Left lobe of liver (tissue), 2 donors: ENCODE results near the gene CCDC148. TPM values are rescaled to one million over a fixed set of nuclear protein-coding genes. Genes with fewer than 3 reads are reported as not detected.
"Not testable (repeated sequence)": the region's sequence is repeated elsewhere in the genome, so short reads cannot be mapped to it uniquely, and the experiment has no call there.

Experiments used
- ATAC-seq: fragments of 200-7000 bp; cut with Tn5 transposase; one replicate; pipeline ENCODE4 v1.9.1; 2020; ENCODE audit warnings: mild to moderate bottlenecking, moderate library complexity
- DNase-seq: peaks from one replicate; pipeline ENCODE4 v3.0.0-alpha.2; 2020; ENCODE audit warnings: low spot score
- total RNA-seq: library from RNA; stranded (reverse); gene quantifications from one replicate; pipeline ENCODE4 v1.2.1, GENCODE V29; 2021
- donor health status: DM: no; HTN: no; CAD: no; lungs with moderate emphysema.
- donor health status: DM: no; HTN: yes; CAD: no.

Gene CCDC148
- total RNA-seq, 1 donor from 2014 or later = 0.18 TPM

DNA sequence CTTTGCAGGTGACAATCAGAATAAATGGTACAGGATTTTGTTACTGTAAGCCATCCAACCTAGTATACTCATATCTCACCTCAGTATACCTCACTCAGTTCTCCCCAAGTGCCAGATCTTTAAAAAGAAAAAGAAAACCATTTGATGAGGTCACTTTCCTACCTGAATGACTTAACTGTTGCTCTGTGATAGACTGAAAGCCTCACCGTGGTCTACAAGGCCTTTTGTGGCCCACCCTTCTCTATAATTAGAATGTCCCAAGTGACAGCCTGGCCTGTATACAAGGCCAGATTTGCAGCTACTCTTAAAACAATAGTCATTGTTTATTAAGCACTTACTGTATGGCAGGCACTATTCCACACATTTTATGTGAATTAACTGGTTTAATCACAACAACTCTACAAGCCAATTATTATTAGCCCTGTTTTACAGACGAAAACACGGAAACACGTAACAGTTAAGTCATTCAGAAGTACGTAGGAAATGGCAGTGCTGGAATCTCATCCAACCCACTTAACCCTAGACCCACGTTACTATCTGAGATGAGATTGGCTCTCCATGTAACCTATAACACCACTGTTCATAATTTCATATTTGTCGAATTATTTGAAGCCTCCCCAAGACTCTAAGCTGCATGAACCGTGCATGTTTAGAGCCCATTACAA, 28.5 kb upstream of the CCDC148 start:
- DNase-seq = no peak
- ATAC-seq = no peak

DNA sequence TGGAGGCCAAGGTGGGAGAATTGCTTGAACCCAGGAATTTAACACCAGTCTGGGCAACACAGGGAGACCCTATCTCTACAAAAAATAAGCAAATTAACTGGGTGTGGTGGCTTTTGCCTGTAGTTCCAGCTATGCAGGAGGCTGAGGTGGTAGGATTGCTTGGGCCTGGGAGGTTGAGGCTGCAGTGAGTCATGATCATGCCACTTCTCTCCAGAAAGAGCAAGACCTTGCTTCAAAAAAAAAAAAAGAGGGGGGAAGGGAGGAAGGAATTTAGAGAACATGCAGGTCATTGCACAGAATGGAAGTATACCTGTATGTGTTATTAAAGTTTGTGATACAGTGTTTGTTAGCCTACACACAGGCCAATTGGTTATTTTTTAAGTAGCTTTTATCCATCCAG, 26.0 kb upstream of the CCDC148 start:
- no peak for DNase-seq
- no peak for ATAC-seq

DNA sequence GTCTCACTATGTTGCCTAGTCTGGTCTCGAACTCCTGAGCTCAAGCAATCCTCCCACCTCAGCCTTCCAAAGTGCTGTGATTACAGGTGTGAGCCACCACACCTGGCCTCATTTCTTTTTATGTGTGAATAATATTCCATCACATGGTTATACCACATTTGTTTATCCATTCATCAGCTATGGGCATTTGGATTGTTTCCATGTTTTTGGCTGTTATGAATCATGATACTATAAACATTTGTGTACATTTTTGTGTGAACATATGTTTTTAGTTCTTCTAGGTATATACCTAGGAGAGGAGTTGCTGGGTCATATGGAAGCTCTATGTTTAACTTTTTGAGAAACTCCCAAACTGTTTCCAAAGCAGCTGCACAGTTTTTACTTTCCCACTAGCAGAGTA, 24.6 kb upstream of the CCDC148 start:
- DNase-seq (no peak), ATAC-seq (no peak)

DNA sequence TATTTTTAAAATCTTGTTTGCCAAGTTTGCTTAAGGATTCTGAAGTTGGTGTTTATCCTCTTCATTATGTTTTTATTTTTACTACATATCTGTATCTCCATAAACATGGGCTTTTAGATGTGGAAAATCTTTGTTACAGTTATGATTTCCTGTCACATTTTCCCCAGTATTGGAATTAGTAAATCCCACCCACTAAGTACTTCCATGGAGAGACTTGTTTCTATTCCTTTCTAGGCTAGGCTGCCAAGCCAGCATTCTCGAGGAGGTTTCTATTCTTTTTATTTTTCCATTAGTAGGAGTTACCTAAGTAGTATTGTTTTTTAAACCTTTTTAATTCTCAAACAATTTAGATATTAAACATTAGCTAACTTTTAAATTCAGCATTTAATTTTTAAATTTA, 22.3 kb upstream of the CCDC148 start:
- ATAC-seq (no peak), DNase-seq (no peak)

DNA sequence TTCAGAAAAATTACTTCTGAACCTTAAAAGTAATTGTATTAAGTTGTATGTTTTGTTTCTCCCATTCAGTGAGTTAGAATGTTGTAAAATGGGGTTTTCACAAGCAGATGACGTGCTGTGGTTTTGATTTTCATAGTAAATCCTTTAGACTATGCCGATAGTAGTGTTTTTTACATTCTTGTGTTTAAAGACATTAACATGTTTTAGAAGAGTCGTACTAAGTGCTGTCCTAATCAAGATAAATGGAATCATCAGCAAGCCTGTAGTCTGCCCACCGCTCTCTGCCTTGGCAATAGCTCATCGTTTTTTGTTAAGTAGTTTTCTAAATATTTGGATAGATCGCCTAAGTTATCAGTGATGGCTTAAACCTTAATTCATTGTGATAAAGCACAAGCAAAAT, 21.7 kb upstream of the CCDC148 start:
- no peak for ATAC-seq
- DNase-seq = no peak

DNA sequence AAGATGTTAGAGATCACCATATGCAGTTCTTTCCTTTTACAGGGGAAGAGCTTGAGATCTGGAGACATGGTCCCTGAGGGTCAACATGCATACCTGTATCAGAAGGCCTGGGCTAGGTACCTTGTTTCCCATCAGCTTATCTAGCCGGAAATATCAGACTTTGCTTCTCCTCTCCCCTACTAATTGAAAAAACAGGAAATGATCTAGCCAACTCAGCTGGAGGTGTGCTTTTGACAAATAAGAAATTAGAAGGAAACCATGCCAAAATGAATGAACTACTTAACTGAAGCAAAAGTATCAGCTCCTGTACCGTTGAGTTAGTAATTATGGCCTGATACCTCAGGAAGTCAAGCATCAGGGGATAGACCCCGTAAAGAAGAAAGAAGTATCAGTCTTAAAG, 20.6 kb upstream of the CCDC148 start:
- no peak for ATAC-seq

DNA sequence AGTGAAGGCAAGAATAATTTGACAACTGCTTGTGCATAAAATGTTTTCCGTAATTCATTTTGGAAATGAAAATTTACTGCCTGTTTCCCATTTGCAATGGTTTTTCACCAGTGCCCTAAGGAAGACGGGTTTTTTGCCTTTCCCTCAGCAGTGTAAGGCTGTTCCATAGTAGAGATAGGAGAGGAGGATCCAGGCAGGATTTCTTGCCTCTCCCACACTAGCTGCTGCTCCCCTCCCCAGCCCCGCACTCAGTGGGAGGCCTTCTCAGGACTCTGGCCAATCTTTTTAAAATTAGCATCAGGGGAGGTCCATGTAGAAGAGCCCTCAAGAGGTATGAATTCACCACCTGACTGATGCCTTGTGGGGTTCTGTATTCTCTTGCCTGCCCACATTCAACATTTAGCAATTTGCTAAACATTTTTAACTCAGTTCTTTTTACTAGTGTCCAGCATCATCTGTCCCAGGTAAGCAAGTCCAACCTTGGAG, 18.0 kb upstream of the CCDC148 start:
- DNase-seq, ATAC-seq: not testable (repeated sequence)

More for the DNA sequence above, 20.6 kb upstream of the CCDC148 start:
- DNase-seq = no peak

DNA sequence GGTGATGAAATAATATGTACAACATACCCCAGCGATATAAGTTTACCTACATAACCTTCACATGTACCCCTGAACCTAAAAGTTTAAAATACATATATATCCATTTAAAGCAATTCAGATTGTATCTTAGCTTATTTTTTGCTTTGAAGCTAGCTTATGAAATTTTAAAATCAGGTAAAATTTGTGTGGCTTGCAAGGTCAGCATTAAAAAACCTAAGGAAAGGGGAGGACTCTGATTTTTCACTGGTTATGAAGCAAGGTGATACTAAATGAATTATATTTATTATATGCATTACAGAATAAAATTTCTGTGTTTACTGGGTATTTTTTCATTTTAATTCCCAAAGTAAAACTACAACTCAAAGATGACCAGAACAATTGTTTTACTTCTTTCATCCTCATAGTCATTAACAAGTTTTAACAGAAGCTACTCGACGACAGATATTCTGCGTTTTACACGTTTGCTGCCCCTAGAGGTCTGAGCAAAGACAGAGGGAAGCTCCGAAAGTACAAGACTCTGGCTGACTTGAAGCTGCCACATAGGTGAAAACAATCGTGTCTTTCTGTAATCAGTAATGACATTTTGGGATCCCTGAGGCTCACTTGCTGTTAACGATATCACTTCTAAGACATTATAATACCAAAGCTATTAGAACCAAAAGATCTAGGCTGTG, 17.3 kb upstream of the CCDC148 start:
- ATAC-seq (no peak), DNase-seq (no peak)

DNA sequence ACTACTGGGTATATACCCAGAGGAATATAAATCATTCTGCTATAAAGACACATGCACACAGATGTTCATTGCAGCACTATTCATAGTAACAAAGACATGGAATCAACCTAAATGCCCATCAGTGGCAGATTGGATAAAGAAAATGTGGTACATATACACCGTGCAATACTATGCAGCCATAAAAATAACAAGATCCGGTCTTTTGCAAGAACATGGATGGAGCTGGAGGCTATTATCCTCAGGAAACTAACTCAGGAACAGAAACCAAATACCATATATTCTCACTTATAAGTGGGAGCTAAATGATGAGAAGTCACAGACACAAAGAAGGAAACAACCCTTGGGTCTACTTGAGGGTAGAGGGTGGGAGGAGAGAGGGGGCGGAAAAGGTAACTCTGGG, 16.7 kb upstream of the CCDC148 start:
- ATAC-seq, DNase-seq: not testable (repeated sequence)

DNA sequence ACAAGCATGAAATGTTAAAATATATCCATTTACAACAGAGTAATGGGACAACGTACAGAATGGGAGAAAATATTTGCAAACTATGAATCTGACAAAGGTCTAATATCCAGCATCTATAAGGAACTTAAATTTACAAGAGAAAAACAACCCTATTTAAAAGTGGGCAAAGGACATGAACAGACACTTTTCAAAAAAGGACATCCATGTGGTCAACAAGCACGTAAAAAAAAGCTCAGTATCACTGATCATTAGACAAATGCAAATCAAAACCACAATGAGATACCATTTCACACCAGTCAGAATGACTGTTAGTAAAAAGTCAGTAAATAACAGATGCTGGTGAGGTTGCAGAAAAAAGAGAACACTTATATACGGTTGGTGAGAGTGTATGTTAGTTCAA, 16.3 kb upstream of the CCDC148 start:
- not testable (repeated sequence) for DNase-seq, ATAC-seq

DNA sequence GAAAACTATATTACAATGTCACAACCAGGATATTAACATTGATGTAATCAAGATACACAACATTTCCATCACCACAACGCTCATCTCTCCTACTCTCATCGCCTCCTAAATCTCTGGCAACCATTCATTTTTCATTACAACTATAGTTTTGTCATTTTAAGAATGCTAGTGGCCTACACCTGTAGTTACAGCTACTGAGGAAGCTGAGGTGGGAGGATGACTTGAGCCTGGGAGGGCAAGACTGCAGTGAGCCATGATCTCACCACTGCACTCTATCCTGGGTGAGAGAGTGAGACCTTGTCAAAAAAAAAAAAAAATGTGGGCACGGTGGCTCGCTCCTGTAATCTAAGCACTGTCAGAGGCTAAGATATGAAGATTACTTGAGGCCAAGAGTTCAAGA, 10.7 kb upstream of the CCDC148 start:
- no peak for ATAC-seq

DNA sequence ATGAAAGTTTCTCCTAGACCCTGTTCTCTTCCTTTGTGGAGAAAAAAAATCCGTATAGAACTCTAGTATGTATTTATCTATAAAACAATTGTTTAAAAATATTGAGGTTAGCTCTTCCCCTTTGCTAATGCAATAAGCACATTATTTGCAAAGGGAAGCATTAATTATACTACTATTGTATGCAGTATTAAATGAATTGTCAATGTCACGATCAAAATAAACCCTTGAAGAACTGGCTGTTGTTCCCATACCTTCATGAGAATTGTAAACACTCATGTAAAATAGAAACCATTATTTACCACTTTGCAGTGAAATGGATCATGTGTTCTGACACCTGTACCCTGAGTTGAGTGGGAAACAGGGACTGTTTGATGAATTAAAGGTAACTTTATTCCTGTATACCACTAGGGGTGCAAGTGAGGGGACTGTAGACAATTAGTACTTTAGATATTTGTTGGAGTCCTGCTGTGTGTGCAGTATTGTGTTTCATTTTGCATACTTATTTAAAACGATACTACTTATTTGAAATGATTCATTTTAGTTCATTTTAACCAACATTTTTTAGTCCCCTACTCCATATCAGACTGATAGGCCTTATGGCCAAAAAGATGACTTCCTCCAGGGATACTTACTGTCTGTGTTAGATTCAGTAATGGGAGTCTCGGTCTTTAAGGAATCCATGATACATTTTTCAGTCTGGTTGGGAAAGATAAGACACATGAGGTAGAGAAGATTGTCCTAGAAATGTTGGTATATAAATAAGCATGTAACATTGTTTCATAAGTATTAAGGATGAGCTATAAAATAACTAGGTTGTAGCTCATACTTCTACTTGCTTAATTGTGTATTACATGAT, 8.1 kb upstream of the CCDC148 start:
- ATAC-seq (peak; percentile 47), DNase-seq (no peak)

More for the DNA sequence above, 10.7 kb upstream of the CCDC148 start:
- DNase-seq = no peak

DNA sequence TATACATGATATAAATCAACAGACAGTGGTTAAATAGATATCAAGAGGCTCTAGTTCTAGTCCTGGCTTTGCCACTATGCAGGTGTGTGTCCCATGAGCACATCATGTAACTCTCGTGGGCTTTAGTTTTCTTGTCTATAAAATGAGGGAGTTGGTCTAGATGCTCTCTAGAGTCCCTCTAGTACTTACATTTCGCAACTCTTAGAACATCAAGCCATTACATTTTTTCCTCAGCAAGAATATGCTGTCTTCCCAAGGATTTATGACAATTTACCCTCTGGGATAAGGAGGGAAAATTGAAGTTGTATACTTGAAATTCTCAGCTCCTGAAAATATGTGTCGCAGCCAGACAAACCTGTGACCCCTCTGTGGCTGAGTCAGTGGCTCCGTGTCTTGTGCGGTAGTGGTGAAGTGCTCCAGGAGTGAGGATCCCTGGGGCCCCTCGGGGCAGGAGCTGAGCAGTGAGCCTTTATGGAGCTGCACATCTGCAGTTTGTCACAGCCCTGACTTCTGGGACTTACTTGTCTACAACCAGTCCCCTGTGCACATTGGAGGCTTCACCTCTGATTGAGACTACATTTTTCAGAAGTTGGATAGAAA, 7.0 kb upstream of the CCDC148 start:
- no peak for ATAC-seq
- DNase-seq = no peak

DNA sequence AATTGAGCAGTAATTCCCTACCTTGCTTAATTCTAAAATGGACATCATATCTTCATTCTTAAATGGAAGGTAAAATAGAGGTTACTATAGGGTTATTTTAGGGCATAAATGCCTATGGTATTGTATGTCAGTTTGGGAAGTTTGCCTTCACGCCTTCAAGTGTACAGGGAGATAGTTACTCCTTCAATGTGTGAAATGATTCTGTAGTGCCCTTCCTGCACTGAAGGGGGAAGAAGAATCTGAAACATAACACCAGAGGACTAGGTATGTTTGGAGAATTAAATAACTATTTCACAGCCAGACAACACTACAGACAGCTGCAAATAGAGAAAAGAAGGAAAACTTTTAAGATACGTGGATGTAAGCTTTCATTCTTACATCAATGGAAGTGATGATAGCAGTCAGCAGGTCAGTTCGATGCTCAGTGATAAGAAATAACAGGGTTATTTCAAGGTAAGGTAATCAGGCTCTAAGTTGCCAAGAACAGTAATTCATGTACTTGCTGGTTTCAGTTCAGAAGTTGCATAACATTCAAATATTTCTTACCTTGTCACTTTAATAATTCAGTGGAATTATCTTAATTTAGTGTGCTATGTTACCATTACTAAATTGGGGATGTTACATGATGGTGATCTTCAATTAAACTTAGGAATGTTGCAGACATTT, 4.2 kb upstream of the CCDC148 start:
- ATAC-seq (no peak), DNase-seq (no peak)

DNA sequence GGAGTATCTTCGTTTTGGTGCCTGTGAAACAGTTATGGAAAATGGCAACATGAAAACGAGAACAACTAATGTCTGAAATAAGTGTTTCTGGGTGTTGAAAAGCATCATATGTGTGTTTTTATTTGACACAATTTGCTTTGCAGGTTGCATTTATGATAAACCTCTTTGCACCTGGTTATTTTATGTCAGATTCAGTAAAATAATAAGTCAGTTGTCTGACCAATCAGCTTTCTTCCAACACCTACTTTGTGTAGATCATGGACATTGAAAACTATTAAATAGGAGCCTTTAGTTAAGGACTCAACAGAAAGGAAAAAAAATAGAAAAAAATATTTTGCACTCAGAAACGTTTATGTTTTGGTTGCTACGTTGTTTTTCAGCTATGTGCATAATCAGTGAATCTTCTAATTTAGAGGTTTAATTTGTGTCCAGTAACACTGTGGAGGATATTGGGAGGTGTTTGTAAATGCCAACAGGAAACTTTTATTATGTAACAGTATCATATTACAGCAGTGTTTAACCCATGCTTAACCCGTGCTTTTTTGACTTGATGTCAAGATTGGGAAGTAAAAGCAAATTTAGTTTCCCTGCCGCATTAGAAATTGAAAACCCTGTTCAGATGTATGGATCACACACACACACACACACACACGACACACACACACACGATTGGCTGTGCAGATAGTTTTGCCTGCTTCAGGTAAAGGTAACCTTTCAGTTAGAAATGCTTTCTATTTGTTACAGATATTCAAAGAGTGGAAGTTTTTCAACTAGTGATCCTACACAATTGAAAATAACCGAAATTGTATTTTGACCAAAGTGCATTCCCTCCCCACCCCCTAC, 2.8 kb upstream of the CCDC148 start:
- DNase-seq (no peak), ATAC-seq (no peak)

DNA sequence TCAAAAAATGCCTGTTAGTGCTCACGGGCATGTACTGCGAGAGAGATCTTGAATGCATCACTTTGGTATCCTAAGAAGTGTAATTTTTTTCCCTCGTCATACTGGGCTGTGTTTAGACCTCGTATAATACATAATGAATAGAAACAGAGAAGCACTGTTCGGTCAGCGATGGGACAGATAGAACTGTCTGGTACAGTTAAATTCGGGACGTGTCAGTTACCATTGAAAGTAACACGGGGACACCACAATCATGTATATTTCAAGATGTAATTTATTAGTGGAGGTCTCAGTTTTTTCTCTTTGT, 2.0 kb upstream of the CCDC148 start:
- DNase-seq (no peak), ATAC-seq (no peak)

DNA sequence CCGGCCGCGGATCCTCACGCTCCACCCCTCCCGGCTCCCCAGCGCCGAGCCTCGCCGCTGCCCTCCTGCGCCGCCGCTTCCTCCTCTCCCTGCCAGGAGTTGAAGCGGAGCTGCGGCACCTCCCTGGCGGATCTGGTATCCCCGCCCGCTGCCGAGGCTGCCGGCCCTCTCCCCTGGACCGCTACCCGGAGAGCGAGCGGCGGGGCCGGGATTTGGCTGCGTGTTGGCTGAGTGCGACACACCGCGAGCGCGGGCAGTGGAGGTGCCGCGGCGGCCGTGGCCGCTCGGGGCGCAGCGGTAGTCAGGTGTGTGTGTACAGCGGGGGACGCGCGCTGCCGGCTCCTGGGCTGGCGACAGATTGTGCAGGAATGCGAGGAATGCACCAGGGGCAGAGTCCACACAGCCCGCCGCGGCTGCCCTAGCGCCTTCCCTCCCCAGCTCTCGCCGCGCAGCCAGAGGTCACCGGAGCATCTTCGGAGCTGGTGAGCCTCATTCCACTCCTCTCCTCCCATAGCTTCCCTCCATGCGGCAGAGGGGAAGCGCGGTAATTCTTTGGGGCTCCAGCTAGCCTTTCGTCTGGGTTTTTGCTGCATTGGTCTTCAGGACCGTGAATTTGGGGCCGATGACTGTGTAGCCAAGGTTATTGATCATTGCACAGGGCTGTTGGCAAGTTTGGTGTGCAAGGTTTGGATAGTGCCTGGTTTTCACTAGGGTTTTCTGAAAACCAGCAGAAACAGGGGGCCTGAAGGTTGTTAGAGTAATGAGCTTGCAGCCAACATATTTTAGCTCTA, 1.5 kb upstream of the CCDC148 start:
- DNase-seq = peak; percentile 93
- ATAC-seq = peak; percentile 84

DNA sequence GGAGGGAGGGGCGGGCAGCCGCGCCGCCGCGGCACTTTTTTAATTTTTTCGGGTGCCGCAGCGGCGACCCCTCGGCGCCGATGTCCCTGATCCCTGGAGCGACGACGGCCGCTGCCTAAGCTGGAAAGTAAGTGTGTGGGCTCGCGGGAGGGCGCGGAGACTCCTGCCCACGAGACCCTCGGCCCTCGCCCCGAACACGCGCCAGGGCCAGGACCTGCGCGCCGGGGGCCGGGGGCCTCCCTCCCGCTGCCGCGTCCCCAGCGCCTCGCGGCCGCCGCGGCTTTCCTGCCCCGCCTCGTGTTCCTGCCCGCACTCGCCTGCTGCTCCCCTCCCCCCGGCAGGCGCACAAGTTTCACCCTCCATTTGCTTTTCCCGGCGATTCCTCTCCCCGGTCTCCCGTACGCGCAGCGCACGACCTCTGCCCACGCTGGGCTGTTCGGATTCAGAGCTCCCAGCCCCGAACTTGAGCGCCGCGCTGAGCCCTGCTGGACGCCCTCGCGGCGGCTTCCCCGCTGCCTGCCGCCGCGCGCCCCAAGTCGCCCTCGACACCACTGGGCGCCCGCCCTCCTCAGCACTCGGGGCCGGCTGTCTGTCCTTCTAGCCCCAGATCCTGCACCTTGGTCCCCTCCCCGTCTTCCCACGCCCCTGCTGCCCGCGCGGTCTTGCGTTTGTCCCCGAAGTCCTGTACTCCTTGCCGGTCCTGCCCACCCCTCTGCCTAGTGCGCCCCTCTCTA, 706 bp upstream of the CCDC148 start:
- DNase-seq (peak; percentile 69), ATAC-seq (peak; percentile 53)
